Measurements from ENCODE around the gene VAMP3. TPM values are rescaled to one million over a fixed set of nuclear protein-coding genes. Genes with fewer than 3 reads are reported as not detected.
"Not testable (repeated sequence)": the region's sequence is repeated elsewhere in the genome, so short reads cannot be mapped to it uniquely, and the experiment has no call there.

VAMP3 gene
- polyA plus RNA-seq, 1 experiment: 106 TPM

GRCh38 chr1:7785108-7785507, 14.0 kb downstream of the VAMP3 start:
- CTCF ChIA-PET: interaction anchor here (1.3 kb wide), 1 partner anchor 116 kb away, joined by 3 read pairs; no protein-coding TSS in a partner anchor
- TF ChIP-seq, protein P1, sequence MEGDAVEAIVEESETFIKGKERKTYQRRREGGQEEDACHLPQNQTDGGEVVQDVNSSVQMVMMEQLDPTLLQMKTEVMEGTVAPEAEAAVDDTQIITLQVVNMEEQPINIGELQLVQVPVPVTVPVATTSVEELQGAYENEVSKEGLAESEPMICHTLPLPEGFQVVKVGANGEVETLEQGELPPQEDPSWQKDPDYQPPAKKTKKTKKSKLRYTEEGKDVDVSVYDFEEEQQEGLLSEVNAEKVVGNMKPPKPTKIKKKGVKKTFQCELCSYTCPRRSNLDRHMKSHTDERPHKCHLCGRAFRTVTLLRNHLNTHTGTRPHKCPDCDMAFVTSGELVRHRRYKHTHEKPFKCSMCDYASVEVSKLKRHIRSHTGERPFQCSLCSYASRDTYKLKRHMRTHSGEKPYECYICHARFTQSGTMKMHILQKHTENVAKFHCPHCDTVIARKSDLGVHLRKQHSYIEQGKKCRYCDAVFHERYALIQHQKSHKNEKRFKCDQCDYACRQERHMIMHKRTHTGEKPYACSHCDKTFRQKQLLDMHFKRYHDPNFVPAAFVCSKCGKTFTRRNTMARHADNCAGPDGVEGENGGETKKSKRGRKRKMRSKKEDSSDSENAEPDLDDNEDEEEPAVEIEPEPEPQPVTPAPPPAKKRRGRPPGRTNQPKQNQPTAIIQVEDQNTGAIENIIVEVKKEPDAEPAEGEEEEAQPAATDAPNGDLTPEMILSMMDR (IDR thresholded peaks at IDR 0.05; ENCODE audit: insufficient read depth, low read depth, low read length): no peak
- H3K36me3 ChIP-seq (ENCODE audit: control insufficient read depth, insufficient read depth, low read length): peaks cover 2% of the 10 kb centered on the region
- peak overlapping the region; percentile 57 for H3K4me3 ChIP-seq (ENCODE audit: low read depth, low read length)
- POLR2A ChIA-PET: no interaction called here
- no peaks in the 10 kb centered on the region for H3K27me3 ChIP-seq (ENCODE audit: control insufficient read depth, insufficient read depth, low read length)
- DNase-seq (ENCODE audit: low read depth): no peak

- no peaks in the 10 kb centered on the region for H3K36me3 ChIP-seq (ENCODE audit: control insufficient read depth, insufficient read depth, low read length)
- DNase-seq (ENCODE audit: low read depth): no peak
- H3K27me3 ChIP-seq (ENCODE audit: control insufficient read depth, insufficient read depth, low read length): no peaks in the 10 kb centered on the region
- ChIA-PET POLR2A (no interaction called here), CTCF (interaction anchor here (1.2 kb wide), 1 partner anchor 18 kb away, joined by 3 read pairs; no protein-coding TSS in a partner anchor)
- TF ChIP-seq, protein P1 (IDR thresholded peaks at IDR 0.05; ENCODE audit: insufficient read depth, low read depth, low read length): no peak
- no peak overlapping the region for H3K4me3 ChIP-seq (ENCODE audit: low read depth, low read length)
Observed at GRCh38 chr1:7786795-7787194, 15.7 kb downstream of the VAMP3 start.

- H3K4me3 ChIP-seq (ENCODE audit: low read depth, low read length): no peak overlapping the region
Observed at GRCh38 chr1:7789828-7790227, 18.7 kb downstream of the VAMP3 start.

GRCh38 chr1:7791027-7791426, 19.9 kb downstream of the VAMP3 start:
- POLR2A ChIA-PET; H3K27me3 ChIP-seq (ENCODE audit: control insufficient read depth, insufficient read depth, low read length); CTCF ChIA-PET; DNase-seq (ENCODE audit: low read depth); H3K4me3 ChIP-seq (ENCODE audit: low read depth, low read length); H3K36me3 ChIP-seq (ENCODE audit: control insufficient read depth, insufficient read depth, low read length): not testable (repeated sequence)

More at GRCh38 chr1:7789828-7790227, 18.7 kb downstream of the VAMP3 start:
- Histone ChIP-seq H3K27me3 (ENCODE audit: control insufficient read depth, insufficient read depth, low read length) (no peaks in the 10 kb centered on the region), H3K36me3 (ENCODE audit: control insufficient read depth, insufficient read depth, low read length) (no peaks in the 10 kb centered on the region; the same call in 1 of the 2 replicates)
- DNase-seq (ENCODE audit: low read depth): no peak
- TF ChIP-seq, protein P1 (IDR thresholded peaks at IDR 0.05; ENCODE audit: insufficient read depth, low read depth, low read length): no peak
- ChIA-PET CTCF (no interaction called here), POLR2A (no interaction called here)

GRCh38 chr1:7795406-7795805, 24.3 kb downstream of the VAMP3 start:
- no peak for DNase-seq (ENCODE audit: low read depth)
- peaks cover 2% of the 10 kb centered on the region for H3K36me3 ChIP-seq (ENCODE audit: control insufficient read depth, insufficient read depth, low read length)
- POLR2A ChIA-PET: no interaction called here
- no peaks in the 10 kb centered on the region for H3K27me3 ChIP-seq (ENCODE audit: control insufficient read depth, insufficient read depth, low read length)
- TF ChIP-seq, protein P1 (IDR thresholded peaks at IDR 0.05; ENCODE audit: insufficient read depth, low read depth, low read length): no peak
- CTCF ChIA-PET: no interaction called here
- no peak overlapping the region for H3K4me3 ChIP-seq (ENCODE audit: low read depth, low read length)

DNA sequence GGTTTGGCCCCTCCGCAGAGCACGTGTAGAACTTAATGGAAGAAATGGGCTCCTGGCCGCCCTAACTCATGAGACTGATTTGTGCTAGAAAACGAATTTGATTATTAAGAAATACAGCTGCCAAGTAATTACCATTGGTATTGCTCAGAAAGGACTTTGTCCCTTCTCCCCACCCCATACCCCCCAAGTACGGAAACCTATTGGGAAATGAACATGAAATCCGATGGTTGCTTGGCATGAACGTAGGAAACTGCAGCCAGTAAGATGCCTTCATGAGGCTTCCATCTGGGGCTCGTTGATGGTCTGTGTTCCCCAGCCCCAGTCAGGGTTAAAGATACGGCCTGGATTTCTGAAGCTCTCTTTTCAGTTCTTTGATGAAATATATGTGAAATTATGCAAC, 34.4 kb downstream of the VAMP3 start:
- CTCF ChIA-PET: interaction anchor here (0.7 kb wide), 1 partner anchor 16 kb away, joined by 3 read pairs; no protein-coding TSS in a partner anchor
- TF ChIP-seq, protein P1 (IDR thresholded peaks at IDR 0.05; ENCODE audit: insufficient read depth, low read depth, low read length): no peak
- H3K4me3 ChIP-seq (ENCODE audit: low read depth, low read length): no peak overlapping the region
- H3K27me3 ChIP-seq (ENCODE audit: control insufficient read depth, insufficient read depth, low read length): no peaks in the 10 kb centered on the region
- no peak for DNase-seq (ENCODE audit: low read depth)
- peaks cover 2% of the 10 kb centered on the region; the same call in 1 of the 2 replicates for H3K36me3 ChIP-seq (ENCODE audit: control insufficient read depth, insufficient read depth, low read length)
- POLR2A ChIA-PET: no interaction called here
